ENCODE results near the gene PRPF40A.
"Not testable (repeated sequence)": the region's sequence is repeated elsewhere in the genome, so short reads cannot be mapped to it uniquely, and the experiment has no call there.

The PRPF40A gene

DNA sequence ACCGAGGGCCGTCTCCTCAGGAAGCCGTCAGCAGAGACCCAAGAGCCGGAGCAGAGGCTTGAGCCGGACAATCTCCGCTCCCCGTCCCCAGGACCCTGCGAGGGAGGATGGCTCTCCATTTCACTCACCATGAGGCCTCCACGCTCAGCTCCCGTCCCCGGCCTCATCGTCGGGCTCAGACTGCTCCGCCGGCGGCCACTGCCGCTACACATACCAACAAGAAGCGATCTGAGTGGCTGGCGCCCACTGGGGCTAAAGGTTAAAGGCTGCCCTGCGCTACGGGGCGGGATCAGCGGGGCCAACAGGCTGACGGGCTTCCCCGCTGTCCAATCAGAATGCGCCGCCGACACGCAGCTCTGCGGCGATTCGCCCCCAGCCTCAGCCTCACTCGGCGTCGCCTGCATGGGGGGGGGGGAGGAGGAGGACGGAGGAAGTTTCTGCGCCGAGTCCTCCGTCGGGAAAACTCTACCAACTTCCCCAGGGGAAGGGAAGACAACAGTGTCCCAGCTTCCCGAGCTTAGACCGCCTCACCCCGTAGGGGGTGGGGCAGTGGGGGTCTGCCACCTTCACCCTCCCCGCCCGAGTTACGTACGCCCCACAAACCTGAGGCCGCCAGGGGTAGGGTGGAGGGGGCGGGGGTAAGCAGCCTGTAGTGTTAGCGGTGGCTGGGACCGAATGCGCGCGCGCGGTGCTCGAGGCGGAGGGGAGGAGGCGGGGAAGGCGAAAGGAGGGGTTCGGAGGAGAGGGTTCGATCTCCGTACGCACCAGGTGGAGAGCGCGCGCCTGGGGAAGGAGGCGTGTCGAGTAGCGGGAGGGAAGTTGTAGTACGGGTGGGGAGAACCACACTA is at the start of gene PRPF40A:
Gene PRPF40A, minus strand, starts transcription at position 234 of the 848 bp plus-strand sequence. Its CDS starts 22 bp downstream, at position 212.
- DNase-seq (ENCODE audit: low read depth in 2 of 2), result peak; percentile 96 to 99

DNA sequence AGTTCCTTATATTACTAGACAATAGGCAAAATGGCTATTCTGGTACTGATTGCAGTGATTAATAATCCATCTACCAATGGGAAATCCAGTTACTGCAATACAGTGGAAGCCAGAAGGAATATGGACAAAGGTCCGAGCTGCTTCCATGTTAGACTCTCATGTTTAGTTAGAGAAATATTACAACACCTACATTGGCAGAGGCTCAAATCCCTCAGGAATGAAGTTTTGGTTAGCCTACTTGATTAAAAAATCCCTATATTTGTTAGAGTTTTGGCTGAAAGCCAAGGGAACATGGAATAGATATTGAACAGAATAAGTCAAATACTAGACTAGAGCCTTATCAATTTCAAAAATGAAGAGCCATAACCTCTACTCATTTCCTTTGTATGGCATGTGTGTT is 49.7 kb upstream of the PRPF40A start:
- no peak for DNase-seq (ENCODE audit: low read depth in 2 of 2)

DNA sequence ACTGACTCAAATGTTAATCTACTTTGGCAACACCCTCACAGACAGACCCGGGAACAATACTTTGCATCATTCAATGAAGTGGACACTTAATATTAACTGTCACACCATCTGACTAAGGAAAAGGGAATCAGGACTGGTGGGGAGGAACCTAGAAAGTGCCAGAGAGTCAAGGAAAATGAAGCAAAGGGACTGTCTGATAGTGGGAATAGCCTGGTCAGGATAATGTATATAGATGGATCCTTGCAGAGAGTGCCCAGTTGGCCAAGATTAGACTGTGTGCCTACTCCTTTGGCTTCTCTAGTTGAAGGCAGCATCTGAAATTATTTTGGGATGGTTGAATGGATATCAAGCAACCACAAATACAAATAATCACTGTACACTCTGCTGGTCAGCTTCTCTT is 46.4 kb upstream of the PRPF40A start:
- no peak for DNase-seq (ENCODE audit: low read depth in 2 of 2)

DNA sequence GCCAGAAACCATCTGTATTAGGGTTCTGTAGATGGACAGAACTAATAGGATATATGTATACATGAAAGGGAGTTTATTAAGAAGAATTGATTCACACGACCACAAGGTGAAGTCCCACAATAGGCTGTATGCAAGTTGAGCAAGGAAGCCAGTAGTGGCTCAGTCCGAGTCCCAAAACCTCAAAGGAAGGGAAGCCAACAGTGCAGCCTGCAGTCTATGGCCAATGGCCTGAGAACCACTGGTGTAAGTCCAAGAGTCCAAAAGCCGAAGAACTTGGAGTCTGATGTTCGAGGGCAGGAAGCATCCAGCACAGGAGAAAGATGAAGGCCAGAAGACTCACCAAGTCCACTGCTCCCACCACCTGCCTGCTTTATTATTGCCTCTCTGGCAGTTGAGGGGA is 45.9 kb upstream of the PRPF40A start:
- not testable (repeated sequence) for DNase-seq (ENCODE audit: low read depth in 2 of 2)

DNA sequence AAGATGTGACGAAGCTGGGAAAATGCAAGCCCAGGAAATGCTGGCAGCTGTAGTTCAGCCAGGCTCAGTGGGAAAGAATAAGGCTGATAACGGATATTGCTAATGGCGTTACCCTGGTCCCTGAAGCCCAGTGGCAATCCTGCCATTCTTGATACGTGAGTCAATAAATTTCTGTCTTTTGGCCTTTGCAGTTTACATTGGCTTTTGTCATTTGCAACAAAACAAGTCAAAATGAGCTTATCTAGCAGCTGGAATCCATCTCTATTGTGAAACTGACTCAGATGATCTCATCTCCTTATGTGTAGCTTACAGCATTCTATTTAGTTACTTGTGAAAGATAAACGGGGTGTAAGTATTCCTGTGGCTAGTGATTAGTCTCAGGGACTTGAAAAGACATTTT is 44.9 kb upstream of the PRPF40A start:
- no peak for DNase-seq (ENCODE audit: low read depth in 2 of 2)

DNA sequence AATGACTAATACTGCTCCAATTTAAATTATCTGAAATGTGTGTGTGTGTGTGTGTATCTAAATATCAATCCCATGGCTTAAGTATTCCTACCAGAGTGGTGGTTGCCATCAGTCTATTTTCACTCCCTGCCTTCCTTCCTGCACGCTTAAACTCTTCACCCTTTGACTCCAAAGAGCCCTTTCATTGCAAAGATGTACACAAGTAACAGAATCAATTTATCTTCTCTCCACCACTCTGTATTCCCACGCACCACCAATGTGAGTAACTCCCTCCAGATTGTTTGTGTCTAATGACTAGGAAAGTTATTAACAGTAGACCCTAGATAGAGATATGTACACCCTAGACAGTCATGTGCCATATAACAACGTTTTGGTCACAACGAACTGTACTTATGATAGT is 44.0 kb upstream of the PRPF40A start:
- no peak for DNase-seq (ENCODE audit: low read depth in 2 of 2)

DNA sequence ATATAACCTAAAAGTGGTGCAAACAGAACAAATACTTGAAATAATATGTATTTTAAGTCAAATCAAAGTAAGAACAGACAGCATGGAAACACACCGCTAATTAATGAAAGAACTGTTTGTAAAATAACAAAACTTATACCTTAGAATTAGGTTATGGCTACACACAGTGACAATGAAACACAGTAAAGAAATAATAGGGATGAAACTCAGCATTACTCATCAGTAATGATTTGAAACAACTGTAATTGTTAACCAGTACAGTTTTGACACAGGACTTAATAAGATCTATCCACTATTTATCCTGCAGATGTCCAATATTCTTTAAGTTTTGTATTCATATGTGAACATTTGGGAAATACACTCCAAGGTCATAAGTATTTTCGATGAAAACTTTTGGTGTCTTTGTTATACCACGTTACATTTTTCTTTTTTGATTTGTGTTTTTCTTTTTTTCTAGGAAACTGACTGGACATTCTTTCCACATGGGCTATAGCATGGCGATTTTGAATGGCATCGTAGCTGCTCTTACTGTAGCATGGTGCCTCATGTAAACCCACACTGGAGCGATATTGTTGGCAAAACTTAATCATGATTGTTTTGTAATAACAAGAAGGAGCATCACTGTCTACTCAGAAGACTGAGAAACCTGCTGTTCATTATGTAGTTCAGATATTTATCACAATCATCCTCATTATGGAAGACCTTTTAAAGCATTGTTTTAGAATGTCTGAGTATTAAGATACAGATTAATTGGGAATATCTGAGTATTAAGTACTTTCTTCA is 42.2 kb upstream of the PRPF40A start:
- DNase-seq (ENCODE audit: low read depth in 2 of 2), result no peak

DNA sequence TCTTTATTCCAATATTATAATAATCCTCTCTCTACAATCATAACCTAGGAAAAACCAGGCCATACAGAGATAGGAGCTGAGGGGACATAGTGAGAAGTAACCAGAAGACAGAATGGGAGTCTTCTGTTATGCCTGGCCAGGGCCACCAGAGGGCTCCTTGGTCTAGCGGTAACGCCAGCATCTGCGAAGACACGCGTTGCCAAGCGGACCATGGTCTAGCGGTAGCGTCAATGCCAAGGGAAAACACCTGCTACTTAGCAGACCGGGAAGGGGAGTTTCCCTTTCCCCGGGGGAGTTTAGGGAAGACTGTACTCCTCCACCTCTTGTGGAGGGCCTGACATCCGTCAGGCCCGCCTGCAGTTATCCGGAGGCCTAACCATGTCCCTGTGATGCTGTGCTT is 37.8 kb upstream of the PRPF40A start:
- no peak for DNase-seq (ENCODE audit: low read depth in 2 of 2)

DNA sequence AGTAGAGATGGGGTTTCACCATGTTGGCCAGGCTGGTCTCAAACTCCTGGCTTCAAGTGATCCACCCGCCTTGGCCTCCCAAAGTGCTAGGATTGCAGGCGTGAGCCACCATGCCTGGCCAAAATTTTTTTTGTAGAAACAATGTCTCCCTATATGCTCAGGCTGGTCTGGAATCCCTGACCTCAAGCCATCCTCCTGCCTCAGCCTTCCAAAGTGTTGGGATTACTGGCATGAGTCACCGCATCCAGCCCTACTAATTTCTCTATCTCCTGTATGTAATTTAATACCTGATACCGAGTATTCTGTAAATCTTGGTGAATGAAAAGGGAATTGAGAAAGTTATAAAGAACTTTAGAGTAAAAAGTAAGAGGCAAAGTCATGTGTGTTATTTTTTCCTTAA is 30.5 kb upstream of the PRPF40A start:
- not testable (repeated sequence) for DNase-seq (ENCODE audit: low read depth in 2 of 2)

DNA sequence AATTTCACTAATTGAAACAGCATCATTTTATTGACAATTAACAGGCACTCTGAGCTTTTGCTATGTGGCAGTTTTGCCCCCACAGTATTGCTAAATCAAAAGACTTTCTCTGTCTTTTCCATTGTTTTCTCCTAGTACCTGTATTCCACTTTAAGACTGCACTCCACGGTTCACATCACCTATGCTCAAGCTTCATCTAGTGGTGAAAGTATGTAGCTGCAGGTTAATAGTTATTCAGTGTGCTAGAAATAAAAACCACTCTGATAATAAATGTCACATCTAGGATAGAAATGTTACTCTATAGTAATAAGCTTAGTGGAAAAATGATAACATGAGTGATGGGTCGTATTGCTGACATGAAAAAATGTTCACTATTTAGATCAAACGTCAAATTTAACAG is 25.7 kb upstream of the PRPF40A start:
- DNase-seq (ENCODE audit: low read depth in 2 of 2), result no peak

DNA sequence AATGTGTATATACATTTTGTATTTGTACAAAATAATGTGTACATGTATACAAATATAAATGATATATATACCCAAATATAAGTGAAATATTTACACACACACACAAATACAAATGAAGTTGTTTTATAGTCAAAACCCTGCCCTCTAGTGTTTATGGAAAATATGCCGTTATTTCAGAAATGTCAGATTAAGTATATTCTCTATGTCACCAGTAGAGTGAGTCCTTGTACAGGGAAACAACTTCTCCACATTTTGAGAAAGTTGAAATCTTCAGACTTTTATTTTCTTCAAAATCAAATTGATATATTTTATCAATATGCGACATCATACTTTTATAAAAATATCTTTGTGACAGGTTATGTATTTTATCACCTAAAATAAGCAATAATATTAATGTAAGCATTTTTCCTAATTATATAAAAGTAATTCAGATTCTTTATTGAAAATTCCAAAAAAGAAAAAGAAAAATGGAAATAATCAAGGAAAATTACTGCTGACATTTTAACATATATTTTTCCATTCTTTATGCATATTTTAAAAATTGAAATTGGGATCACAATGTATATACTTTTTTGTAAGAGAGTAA is 23.6 kb upstream of the PRPF40A start:
- DNase-seq (ENCODE audit: low read depth in 2 of 2), result no peak

DNA sequence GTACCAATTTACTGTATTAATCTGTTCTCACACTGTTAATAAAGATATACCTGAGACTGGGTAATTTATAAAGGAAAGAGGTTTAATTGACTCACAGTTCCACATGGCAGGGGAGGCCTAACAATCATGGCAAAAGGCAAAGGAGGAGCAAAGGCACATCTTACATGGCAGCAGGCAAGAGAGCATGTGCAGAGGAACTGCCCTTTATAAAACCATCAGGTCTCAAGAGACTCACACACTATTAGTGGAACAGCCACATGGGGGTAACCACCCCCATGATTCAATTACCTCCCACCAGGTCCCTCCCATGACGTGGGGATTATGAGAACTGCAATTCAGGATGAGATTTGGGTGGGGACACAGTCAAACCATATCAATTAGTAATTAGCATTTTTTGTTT is 22.4 kb upstream of the PRPF40A start:
- not testable (repeated sequence) for DNase-seq (ENCODE audit: low read depth in 2 of 2)

DNA sequence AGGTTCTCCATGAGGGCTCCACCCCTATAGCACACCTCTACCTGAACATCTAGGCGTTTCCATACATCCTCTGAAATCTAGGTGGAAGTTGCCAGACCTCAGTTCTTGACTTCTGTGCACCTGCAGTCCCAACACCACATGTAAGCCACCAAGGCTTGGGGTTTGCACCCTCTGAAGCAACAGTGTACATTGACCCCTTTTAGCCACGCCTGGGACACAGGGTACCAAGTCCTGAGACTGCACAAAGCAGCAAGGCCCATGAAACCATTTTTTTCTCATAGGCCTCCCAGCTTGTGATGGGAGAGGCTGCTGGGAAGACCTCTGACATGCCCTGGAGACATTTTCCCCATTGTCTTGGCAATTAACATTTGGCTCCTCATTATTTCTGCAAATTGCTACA is 21.2 kb upstream of the PRPF40A start:
- no peak for DNase-seq (ENCODE audit: low read depth in 2 of 2)

DNA sequence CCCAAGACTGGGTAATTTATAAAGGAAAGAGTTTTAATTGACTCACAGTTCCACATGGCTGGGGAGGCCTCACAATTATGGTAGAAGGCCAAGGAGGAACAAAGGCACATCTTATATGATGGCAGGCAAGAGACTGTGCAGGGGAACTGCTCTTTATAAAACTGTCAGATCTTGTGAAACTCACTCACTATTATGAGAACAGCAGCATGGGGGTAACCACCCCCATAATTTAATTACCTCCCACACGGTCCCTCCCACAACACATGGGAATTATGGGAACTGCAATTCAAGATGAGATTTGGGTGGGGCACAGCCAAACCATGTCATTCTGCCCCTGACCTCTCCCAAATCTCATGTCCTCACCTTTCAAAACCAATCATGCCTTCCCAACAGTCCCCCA is 20.2 kb upstream of the PRPF40A start:
- not testable (repeated sequence) for DNase-seq (ENCODE audit: low read depth in 2 of 2)

DNA sequence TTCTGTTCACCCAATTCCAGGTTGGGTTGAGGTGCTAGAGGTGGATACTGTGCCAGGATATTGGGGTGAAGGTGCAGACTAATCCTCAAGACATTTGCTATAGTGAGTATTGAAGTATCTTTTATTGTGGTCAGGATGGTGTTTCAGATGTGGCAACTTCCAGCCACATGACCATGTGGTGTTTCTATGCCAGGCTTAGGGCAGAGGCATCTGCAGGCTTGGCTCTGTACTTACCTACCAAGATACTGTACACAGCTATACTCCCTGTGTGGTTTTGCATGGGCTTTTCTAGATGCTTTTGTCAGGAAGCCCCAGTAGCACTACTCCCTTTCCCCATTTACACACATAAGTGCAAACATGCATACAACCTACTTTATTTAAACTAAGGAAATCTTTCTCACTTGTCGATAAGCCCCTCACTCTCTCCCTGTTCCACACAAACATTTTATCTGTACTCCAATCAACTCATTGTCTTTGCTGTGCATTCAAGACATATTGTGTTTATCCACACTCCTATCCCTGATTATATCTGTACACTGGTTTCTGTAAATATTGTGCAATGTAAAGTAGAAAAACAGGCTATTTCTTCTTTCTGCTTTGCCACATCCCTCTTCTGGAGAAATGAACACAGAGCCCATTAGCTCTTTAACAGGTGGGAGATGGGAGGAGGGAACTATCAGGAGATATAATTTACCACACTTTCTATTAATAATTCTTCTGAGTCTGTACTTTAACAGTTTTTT is 13.5 kb upstream of the PRPF40A start:
- DNase-seq (ENCODE audit: low read depth in 2 of 2), result peak in 1 of 2 donors; percentile 9

DNA sequence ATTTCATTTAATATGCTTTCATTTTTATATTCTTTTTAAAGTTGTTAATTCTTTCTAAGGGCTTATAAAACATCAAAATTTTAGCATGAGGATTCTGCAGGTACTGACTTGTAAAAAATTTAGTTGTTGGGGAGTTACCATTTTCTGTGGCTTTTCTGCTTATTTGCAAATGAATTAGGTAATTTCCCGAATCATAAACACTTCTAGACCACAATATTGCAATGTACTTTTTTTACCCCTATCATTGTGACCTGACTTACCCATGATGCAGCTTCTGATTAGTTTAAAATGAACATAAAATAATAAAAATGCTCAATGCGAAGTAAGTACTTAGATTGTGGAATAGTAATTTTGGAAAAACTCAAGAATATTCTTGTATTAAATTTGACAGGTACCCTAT is 12.6 kb upstream of the PRPF40A start:
- DNase-seq (ENCODE audit: low read depth in 2 of 2), result no peak

DNA sequence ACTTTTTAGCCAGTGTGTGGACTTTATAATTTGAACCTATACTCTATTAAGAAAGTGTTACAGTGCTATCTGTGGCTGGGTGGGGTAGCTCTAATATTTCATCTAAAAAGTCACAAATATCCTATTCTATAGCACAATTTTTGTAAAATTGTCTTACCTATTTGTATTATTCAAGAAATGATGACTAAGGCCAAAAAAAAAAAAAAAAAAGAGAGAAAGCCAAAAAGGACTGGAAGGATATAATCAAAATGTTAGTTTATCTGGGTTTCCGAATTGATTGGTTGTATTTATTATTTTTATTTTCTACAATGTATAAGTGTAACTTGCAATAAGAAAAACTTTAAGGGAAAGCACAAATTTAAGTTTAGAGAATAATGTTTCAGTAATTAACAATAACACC is 6.7 kb upstream of the PRPF40A start:
- DNase-seq (ENCODE audit: low read depth in 2 of 2), result no peak

DNA sequence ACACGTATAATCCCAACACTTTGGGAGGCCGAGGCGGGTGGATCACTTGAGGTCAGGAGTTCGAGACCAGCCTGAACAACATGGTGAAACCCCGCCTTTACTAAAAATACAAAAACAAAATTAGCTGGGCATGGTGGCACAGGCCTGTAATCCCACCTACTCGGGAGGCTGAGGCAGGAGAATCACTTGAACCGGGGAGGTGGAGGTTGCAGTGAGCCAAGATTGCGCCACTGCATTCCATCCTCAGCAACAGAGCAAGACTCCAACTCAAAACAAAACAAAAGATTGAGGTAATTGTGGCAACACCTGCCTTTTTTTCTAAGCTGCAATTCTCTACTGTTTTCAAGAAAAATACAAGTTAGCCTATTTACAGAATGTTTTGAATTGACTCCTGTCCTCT is 5.4 kb upstream of the PRPF40A start:
- not testable (repeated sequence) for DNase-seq (ENCODE audit: low read depth in 2 of 2)

DNA sequence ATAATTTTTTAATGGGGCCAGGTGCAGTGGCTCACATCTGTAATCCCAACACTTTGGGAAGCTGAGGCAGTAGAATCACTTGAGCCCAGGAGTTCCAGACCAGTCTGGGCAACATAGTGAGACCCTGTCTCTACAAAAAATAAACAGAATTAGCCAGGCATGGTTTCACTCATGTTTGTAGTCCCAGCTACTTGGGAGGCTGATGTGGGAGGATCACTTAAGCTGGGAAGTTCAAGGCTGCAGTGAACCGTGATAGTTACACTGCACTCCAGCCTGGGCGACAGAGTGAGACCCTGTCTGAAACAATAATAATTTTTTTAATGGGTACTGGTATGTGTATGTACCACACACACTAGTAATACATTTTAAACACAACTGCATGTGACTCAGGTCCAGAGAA is 3.5 kb upstream of the PRPF40A start:
- DNase-seq (ENCODE audit: low read depth in 2 of 2), result no peak

DNA sequence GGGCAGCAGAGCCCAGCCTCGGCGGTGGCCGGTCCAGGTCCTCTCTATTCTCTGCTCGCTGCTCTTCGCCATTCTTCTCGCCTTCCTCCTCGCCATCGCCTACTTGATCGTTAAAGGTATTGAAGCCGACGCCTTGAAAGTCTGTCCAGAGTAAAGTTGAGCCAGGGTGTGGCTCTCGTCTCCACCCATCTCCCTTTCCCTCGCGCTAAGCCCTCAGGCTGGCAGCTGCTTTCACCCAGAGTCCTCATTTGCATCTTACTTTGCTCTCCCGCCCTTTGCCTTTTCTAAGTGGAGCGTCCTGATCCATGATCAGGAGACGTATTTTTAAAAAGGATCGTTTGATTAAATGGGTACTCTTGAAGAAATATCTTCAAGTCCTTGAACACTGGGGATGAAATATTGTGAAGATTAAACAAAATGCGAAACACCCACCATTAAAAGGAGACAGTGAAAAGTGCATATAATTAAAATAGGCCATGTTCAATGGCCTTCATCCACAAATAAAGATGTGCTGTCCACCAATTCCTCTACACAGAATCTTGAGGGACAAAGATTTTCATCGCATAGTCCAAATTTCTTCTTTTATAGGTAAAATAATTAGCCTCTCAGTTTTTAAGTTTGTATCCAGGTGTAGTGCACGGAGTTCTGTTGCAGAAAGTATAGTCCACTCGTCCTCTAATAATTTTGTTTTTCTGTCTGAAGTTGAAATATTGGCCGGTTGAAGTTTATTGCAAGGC is 1.8 kb upstream of the PRPF40A start:
- no peak for DNase-seq (ENCODE audit: low read depth in 2 of 2)

All from stimulated activated CD4-positive, alpha-beta T cell treated with anti-CD3 and anti-CD28 coated beads, Interleukin-1b, Interleukin-23, amount 100 ng/mL, for 1 hour (primary cell).